Measurements from ENCODE around the gene WNK2.

DNA sequence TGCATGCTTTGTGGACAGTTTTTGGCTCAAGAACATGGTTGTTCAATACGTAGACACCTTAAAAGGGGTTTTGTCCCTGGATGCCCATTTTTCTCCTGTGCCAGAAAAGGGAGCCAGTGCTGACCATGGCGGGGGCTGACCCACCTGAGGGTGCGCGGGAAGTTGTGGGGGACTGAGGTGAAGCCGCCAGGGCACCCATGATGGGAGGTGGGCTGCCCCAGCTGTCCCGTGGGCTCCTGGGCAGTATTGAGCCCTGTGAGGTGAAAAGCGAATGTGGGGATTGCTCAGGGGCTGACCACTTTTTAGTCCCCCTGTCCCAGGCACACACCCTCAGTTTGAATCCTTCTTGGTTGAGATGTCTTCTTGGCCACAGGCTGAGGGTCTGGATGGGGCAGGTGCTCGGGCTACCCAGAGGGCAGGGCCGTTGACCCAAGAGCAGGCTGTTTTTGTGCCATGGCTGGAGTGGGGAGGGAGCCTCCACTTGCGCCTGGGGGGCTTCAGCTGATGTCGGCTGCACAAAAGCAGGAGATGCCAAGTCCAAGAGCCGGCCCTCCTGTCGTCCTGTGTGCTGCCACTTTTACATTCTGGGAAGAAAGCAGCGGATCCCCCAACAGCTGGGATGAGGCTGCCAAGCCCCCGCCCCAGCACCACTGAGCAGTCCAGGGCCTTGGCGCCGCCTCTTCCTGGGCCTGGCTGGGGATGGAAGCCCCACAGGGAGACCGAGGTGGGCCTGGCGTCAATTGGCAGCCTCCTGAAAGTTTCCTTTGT is 120.1 kb downstream of the WNK2 start:
- TF ChIP-seq, protein P1, sequence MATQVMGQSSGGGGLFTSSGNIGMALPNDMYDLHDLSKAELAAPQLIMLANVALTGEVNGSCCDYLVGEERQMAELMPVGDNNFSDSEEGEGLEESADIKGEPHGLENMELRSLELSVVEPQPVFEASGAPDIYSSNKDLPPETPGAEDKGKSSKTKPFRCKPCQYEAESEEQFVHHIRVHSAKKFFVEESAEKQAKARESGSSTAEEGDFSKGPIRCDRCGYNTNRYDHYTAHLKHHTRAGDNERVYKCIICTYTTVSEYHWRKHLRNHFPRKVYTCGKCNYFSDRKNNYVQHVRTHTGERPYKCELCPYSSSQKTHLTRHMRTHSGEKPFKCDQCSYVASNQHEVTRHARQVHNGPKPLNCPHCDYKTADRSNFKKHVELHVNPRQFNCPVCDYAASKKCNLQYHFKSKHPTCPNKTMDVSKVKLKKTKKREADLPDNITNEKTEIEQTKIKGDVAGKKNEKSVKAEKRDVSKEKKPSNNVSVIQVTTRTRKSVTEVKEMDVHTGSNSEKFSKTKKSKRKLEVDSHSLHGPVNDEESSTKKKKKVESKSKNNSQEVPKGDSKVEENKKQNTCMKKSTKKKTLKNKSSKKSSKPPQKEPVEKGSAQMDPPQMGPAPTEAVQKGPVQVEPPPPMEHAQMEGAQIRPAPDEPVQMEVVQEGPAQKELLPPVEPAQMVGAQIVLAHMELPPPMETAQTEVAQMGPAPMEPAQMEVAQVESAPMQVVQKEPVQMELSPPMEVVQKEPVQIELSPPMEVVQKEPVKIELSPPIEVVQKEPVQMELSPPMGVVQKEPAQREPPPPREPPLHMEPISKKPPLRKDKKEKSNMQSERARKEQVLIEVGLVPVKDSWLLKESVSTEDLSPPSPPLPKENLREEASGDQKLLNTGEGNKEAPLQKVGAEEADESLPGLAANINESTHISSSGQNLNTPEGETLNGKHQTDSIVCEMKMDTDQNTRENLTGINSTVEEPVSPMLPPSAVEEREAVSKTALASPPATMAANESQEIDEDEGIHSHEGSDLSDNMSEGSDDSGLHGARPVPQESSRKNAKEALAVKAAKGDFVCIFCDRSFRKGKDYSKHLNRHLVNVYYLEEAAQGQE (IDR thresholded peaks at IDR 0.05) = no peak
- TF ChIP-seq EP300 (IDR thresholded peaks at IDR 0.05) (no peak), POLR2A (IDR thresholded peaks at IDR 0.05; ENCODE audit: low read length) (no peak), ZSCAN20 (CRISPR knock-in tag; IDR thresholded peaks at IDR 0.05) (no peak), CEBPB (IDR thresholded peaks at IDR 0.05) (no peak), POLR2AphosphoS2 (conservative IDR thresholded peaks at IDR 0.05; ENCODE audit: low read length) (no peak)
- TF ChIP-seq, protein P2, sequence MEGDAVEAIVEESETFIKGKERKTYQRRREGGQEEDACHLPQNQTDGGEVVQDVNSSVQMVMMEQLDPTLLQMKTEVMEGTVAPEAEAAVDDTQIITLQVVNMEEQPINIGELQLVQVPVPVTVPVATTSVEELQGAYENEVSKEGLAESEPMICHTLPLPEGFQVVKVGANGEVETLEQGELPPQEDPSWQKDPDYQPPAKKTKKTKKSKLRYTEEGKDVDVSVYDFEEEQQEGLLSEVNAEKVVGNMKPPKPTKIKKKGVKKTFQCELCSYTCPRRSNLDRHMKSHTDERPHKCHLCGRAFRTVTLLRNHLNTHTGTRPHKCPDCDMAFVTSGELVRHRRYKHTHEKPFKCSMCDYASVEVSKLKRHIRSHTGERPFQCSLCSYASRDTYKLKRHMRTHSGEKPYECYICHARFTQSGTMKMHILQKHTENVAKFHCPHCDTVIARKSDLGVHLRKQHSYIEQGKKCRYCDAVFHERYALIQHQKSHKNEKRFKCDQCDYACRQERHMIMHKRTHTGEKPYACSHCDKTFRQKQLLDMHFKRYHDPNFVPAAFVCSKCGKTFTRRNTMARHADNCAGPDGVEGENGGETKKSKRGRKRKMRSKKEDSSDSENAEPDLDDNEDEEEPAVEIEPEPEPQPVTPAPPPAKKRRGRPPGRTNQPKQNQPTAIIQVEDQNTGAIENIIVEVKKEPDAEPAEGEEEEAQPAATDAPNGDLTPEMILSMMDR (IDR thresholded peaks at IDR 0.05) = no peak
- TF ChIP-seq, protein P3, sequence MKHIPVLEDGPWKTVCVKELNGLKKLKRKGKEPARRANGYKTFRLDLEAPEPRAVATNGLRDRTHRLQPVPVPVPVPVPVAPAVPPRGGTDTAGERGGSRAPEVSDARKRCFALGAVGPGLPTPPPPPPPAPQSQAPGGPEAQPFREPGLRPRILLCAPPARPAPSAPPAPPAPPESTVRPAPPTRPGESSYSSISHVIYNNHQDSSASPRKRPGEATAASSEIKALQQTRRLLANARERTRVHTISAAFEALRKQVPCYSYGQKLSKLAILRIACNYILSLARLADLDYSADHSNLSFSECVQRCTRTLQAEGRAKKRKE (CRISPR knock-in tag; IDR thresholded peaks at IDR 0.05; ENCODE audit: low read depth) = no peak
